ENCODE results near the gene PDSS2.

- TF ChIP-seq TAF1 (conservative IDR thresholded peaks at IDR 0.05), result no peak
- TF ChIP-seq ATF3 (IDR thresholded peaks at IDR 0.05), result no peak
- no peak for TF ChIP-seq SP1 (IDR thresholded peaks at IDR 0.05)
- no peak for TF ChIP-seq YY1 (IDR thresholded peaks at IDR 0.05)
- TF ChIP-seq EGR1 (IDR thresholded peaks at IDR 0.05; ENCODE audit: low read depth in 2 of 2), result no peak
- no peak for TF ChIP-seq CTCF (IDR thresholded peaks at IDR 0.05; ENCODE audit: low read depth, low read length, missing input control)
- TF ChIP-seq REST (IDR thresholded peaks at IDR 0.05), result no peak
- no peak for TF ChIP-seq RAD21 (IDR thresholded peaks at IDR 0.05)
- TF ChIP-seq MAX (IDR thresholded peaks at IDR 0.05), result no peak
- TF ChIP-seq NR2F2 (IDR thresholded peaks at IDR 0.05), result no peak
These were observed 336.6 kb downstream of the PDSS2 start for GRCh38 chr6:107122748-107123147.
